Central memory CD8-positive, alpha-beta T cell (primary cell): ENCODE results near the gene BRWD1.
"Not testable (repeated sequence)": the region's sequence is repeated elsewhere in the genome, so short reads cannot be mapped to it uniquely, and the experiment has no call there.

Experiments used
- ATAC-seq: fragments of 150-1000 bp; cut with Tn5 transposase; replicated peaks from 2 replicates; pipeline ENCODE4 v1.10.0; 2022; ENCODE audit warnings: mild to moderate bottlenecking, moderate FRiP score, moderate number of reproducible peaks; ENCODE audit not compliant: poor library complexity, severe bottlenecking; ENCODE audit errors: extremely low read depth
- DNase-seq, 2 donors: peaks; one replicate each; pipeline ENCODE4 v3.0.0; 2021; ENCODE audit warnings: low spot score in 2 of 2
- H3K27ac Mint-ChIP-seq: one replicate; pipeline ENCODE4 v1.8.0; 2022; ENCODE audit warnings: low read depth, mild to moderate bottlenecking, moderate library complexity, mixed read lengths
- H3K27me3 Mint-ChIP-seq: one replicate; pipeline ENCODE4 v1.8.0; 2022; ENCODE audit warnings: mixed read lengths
- H3K36me3 Mint-ChIP-seq: one replicate; pipeline ENCODE4 v1.8.0; 2022; ENCODE audit warnings: mild to moderate bottlenecking, moderate library complexity, mixed read lengths; ENCODE audit not compliant: insufficient read depth
- H3K4me1 Mint-ChIP-seq: one replicate; pipeline ENCODE4 v1.8.0; 2022; ENCODE audit warnings: mixed read lengths
- H3K4me3 Mint-ChIP-seq: one replicate; pipeline ENCODE4 v1.8.0; 2022; ENCODE audit warnings: mild to moderate bottlenecking, moderate library complexity, mixed read lengths
- H3K9me3 Mint-ChIP-seq: one replicate; pipeline ENCODE4 v1.8.0; 2022; ENCODE audit warnings: mixed read lengths

The BRWD1 gene

DNA sequence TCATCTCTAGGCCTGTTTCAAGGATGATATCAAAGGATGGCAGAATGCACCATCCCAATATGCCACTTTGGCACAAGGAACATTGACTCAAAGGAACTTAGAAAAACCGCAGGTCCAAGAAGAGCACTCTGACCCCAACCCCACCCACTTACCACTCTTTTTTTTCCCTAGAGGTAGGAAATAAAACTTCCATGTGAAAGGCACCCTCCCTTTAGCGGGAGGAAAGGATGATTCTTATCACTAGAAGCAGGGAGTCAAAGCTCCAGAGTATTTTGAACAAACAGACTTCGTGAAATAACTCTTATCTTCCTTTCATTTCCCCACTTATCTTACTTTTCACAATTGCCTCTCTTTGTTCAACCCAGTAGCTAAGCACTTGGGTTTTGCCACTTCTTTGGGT lies 152.4 kb downstream of the BRWD1 start:
- DNase-seq = no peak
- no peak for ATAC-seq
- no peaks in the 10 kb centered on the region for H3K4me1 Mint-ChIP-seq
- H3K27ac Mint-ChIP-seq = no peak overlapping the region
- H3K4me3 Mint-ChIP-seq = no peak overlapping the region
- H3K9me3 Mint-ChIP-seq = peaks cover 6% of the 10 kb centered on the region
- H3K27me3 Mint-ChIP-seq = peaks cover 5% of the 10 kb centered on the region
- no peaks in the 10 kb centered on the region for H3K36me3 Mint-ChIP-seq

DNA sequence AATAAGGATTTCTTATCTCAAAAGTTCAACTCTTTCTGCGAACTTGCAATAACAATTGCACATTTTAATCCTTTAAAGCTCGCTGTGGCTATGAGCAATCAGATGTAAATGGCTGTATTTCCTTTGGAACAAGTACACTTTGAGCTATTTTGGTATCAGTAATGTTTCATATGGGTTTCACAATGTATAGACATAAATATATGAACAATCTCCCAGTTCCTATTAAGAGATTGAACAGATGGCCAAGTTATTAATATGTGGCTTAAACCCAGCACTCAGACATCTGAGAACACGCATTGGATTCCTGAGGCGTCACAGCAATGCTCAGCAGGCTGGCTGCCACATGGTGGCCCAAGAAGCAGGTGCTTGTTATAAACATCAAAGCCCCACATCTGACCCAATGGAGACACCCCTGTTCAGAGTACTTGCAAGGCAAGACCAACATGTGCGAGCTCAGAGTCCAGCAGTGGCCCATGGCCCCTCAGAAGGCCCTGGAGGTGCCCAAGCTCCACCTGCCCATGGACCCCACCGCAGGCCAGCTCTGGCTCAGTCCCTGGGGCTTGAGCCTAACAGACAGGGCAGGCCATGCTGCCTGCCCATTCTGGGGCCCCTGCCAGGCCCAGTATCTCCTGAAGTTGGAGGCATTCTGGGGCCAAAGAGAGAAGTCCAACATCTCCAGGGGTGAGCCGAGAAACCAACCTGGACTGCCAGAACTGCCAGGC lies 153.9 kb downstream of the BRWD1 start:
- no peaks in the 10 kb centered on the region for H3K4me1 Mint-ChIP-seq
- peaks cover 6% of the 10 kb centered on the region for H3K9me3 Mint-ChIP-seq
- no peaks in the 10 kb centered on the region for H3K36me3 Mint-ChIP-seq
- DNase-seq (no peak), ATAC-seq (no peak)
- no peaks in the 10 kb centered on the region for H3K27me3 Mint-ChIP-seq
- H3K27ac Mint-ChIP-seq = no peak overlapping the region
- no peak overlapping the region for H3K4me3 Mint-ChIP-seq

DNA sequence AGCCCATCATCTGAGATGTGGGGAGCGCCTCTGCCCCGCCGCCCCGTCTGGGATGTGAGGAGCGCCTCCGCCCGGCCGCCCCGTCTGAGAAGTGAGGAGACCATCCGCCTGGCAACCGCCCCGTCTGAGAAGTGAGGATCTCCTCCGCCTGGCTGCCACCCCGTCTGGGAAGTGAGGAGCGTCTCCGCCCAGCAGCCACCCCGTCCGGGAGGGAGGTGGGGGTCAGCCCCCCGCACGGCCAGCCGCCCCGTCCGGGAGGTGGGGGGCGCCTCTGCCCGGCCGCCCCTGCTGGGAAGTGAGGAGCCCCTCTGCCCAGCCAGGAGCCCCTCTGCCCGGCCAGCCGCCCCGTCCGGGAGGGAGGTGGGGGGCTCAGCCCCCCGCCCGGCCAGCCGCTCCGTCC lies 156.2 kb downstream of the BRWD1 start:
- not testable (repeated sequence) for H3K36me3 Mint-ChIP-seq, DNase-seq, H3K27ac Mint-ChIP-seq, H3K9me3 Mint-ChIP-seq, H3K4me1 Mint-ChIP-seq, H3K4me3 Mint-ChIP-seq, ATAC-seq
- peaks cover 11% of the 10 kb centered on the region for H3K27me3 Mint-ChIP-seq

DNA sequence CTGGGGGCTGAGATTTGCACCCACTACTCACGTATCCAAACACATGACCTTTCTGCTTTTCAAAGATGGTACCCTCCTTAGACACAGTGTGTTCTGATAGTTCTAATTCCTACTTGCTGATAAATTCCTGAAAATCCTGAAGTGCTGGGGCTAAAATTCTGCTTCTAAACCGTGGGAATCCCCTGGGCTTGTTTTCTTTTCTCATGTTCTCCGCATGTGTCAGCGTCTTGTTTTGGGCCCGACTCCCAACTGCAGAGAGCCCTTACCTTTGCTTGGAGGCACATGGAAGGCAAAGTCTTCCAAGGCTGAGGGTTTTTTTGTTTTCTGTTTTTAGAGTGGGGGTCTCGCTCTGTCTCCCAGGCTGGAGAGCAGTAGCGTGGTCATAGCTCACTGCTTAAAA lies 157.4 kb downstream of the BRWD1 start:
- Mint-ChIP-seq H3K4me1 (no peaks in the 10 kb centered on the region), H3K27ac (no peak overlapping the region), H3K9me3 (no peaks in the 10 kb centered on the region), H3K4me3 (no peak overlapping the region), H3K36me3 (no peaks in the 10 kb centered on the region), H3K27me3 (peaks cover 18% of the 10 kb centered on the region)
- no peak for DNase-seq
- no peak for ATAC-seq

DNA sequence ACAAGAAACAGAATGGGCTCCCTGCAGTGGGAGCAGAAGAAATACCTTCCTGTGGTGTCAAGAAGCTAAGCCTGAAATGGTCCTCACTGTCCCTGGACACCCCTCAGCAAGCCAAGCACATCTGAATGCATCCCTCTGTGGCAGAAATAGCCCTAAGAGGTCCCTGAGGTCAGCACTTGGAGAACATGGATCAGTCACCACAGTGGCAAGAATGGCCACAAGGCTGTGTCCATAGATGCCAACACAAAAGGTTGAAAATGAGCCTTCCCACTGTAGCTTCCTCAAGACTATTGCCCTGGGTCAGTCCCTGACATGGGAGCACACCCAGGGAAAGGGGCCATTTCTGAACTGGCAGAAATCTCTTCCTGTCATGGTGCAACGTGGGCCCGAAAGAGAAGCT lies 157.9 kb downstream of the BRWD1 start:
- H3K27ac Mint-ChIP-seq = no peak overlapping the region
- no peaks in the 10 kb centered on the region for H3K9me3 Mint-ChIP-seq
- no peaks in the 10 kb centered on the region for H3K36me3 Mint-ChIP-seq
- peaks cover 23% of the 10 kb centered on the region for H3K27me3 Mint-ChIP-seq
- no peaks in the 10 kb centered on the region for H3K4me1 Mint-ChIP-seq
- DNase-seq (no peak), ATAC-seq (no peak)
- H3K4me3 Mint-ChIP-seq = no peak overlapping the region

DNA sequence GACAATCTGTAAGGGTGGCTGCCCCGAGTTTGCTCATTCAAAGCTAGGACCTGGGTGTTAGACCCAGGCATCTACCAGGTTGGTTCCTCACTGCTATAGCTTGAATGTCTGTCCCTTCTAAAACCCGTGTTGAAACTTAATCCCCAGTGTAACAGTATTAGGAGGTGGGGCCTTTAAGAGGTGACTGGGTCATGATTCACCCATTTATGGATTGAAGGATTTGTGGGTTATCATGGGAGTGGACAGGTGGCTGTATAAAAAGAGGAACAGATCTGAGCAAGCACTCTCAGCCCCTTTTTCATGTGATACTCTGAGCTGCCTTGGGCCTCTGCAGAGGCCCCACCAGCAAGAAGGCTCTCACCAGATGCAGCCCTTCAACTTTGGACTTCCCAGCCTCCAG lies 159.6 kb downstream of the BRWD1 start:
- DNase-seq (no peak), ATAC-seq (no peak)
- no peaks in the 10 kb centered on the region for H3K4me1 Mint-ChIP-seq

DNA sequence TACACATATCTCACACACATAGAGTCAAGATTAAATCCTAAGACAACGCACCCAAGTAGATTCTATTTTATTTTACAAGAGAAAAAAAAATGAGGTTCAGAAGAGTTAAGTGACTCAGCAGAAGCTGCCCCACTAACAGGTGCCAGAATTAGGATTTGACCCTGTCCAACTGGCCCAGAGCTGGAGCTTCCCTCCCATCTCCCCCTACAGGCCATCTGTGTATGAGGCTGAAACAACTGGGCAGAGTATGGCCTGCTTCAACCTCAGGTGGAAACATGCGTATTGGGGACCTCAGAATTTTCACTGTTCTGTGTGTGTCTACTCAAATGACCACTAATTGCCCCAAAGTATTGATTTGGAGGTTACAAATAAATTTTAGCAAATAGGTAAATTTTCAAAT lies 160.1 kb downstream of the BRWD1 start:
- ATAC-seq = no peak

More for the DNA sequence above, 159.6 kb downstream of the BRWD1 start:
- Mint-ChIP-seq H3K36me3 (no peaks in the 10 kb centered on the region), H3K9me3 (no peaks in the 10 kb centered on the region), H3K27me3 (peaks cover 29% of the 10 kb centered on the region), H3K27ac (no peak overlapping the region), H3K4me3 (no peak overlapping the region)

DNA sequence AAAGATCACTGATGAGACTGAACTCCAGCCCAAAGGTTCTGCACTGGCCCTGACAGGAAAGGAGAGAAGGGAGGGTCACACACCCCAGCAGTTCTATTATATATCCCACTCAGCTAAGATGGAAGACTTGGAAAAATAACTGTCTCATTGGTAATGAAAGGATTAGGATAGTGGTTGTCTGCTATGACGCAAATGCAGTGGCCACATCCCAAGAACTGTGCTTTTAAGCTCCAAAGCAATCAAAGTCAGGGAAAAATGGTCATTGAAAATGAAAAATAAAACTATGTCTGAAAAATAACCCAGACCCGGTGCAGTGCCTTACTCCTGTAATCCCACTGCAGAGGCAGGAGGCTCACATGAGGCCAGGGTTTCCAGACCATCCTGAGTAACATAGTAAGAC lies 161.2 kb downstream of the BRWD1 start:
- no peaks in the 10 kb centered on the region for H3K9me3 Mint-ChIP-seq
- H3K27ac Mint-ChIP-seq = no peak overlapping the region
- no peaks in the 10 kb centered on the region for H3K4me1 Mint-ChIP-seq
- DNase-seq (no peak), ATAC-seq (no peak)
- H3K4me3 Mint-ChIP-seq = no peak overlapping the region
- no peaks in the 10 kb centered on the region for H3K36me3 Mint-ChIP-seq
- peaks cover 29% of the 10 kb centered on the region for H3K27me3 Mint-ChIP-seq

More for the DNA sequence above, 160.1 kb downstream of the BRWD1 start:
- Mint-ChIP-seq H3K4me1 (no peaks in the 10 kb centered on the region), H3K4me3 (no peak overlapping the region), H3K9me3 (no peaks in the 10 kb centered on the region), H3K36me3 (no peaks in the 10 kb centered on the region), H3K27ac (no peak overlapping the region), H3K27me3 (peaks cover 29% of the 10 kb centered on the region)
- DNase-seq = no peak

DNA sequence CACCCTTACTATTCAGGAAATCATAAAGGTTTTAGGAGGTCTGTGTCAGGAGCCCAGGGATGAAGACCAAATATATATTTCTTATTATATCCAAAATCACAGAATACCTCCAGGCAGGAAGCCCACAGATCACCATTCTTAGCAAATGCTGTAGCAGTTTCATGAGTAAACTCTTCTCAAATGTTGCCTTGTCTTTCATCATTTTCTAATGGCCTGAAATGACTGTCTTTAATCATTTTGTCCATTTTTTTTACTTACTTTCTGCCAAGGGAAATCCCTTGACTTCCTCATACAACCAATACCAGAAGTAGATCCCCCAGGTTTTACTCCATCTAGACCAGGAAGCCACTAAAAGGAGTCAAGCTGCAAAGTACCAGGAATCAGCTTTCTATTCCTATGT lies 162.6 kb downstream of the BRWD1 start:
- H3K36me3 Mint-ChIP-seq = no peaks in the 10 kb centered on the region
- no peaks in the 10 kb centered on the region for H3K4me1 Mint-ChIP-seq
- H3K4me3 Mint-ChIP-seq = no peak overlapping the region
- ATAC-seq = no peak
- peaks cover 29% of the 10 kb centered on the region for H3K27me3 Mint-ChIP-seq
- no peak for DNase-seq
- no peaks in the 10 kb centered on the region for H3K9me3 Mint-ChIP-seq
- peak overlapping the region; percentile 72 for H3K27ac Mint-ChIP-seq

DNA sequence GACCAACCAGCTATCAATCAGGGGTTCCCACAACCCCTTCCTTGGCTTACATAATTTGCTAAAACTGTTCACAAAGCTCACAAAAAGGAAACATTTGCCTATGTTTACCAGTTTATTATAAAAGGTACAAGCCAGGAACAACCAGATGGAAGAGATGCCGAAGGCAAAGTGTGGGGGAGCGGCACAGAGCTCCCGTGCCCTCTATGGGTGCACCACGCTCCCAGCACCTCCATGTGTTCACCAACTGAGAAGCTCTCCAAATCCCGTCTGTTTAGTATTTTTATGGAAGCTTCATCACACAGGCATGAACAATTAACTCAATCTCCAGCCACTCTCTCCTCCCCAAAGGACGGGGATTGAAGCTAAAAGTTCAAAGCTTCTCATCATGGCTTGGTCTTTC lies 163.1 kb downstream of the BRWD1 start:
- no peaks in the 10 kb centered on the region for H3K9me3 Mint-ChIP-seq
- H3K27me3 Mint-ChIP-seq = peaks cover 29% of the 10 kb centered on the region
- no peak overlapping the region for H3K4me3 Mint-ChIP-seq
- no peak for DNase-seq
- no peak for ATAC-seq
- H3K4me1 Mint-ChIP-seq = no peaks in the 10 kb centered on the region
- no peaks in the 10 kb centered on the region for H3K36me3 Mint-ChIP-seq
- no peak overlapping the region for H3K27ac Mint-ChIP-seq

DNA sequence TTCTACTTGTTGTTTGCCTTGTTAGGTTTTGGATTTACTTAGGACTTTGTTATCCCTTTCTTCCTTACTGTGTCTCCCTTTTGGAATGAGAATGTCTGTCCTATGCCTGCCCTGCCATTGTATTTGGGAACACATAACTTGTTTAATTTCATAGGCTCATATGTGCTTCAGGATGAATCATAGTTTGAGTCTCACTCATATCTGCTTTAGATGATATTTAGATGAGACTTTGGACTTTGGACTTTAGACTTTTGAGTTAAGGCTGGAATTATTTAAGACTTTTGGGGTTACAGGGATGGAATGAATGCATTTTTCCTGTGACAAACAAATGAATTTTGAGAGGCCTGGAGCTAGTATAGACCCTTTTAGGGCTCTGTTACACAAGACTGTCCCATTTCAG lies 163.6 kb downstream of the BRWD1 start:
- Mint-ChIP-seq H3K36me3 (no peaks in the 10 kb centered on the region), H3K9me3 (no peaks in the 10 kb centered on the region), H3K4me1 (no peaks in the 10 kb centered on the region), H3K4me3 (no peak overlapping the region), H3K27me3 (peaks cover 29% of the 10 kb centered on the region), H3K27ac (no peak overlapping the region)
- DNase-seq (no peak), ATAC-seq (no peak)

DNA sequence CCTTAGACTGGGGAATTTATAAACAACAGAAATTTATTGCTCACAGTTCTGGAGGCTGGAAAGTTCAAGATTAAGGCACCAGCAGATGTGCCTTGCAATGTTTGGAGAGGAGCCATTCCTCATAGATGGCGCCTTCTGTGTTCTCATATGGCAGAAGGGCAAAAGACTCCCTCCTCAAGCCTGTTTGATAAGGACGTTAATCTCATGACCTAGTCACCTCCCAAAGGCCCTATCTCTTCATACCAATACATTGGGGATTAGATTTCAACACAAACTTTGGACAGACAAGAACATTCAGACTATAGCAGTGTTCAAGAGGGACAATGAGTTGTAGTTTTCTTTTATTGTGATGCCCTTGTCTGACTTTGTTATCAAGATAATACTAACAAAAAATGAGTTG lies 164.5 kb downstream of the BRWD1 start:
- peaks cover 29% of the 10 kb centered on the region for H3K27me3 Mint-ChIP-seq
- DNase-seq (no peak), ATAC-seq (no peak)
- no peak overlapping the region for H3K27ac Mint-ChIP-seq
- H3K4me3 Mint-ChIP-seq = no peak overlapping the region
- no peaks in the 10 kb centered on the region for H3K4me1 Mint-ChIP-seq
- no peaks in the 10 kb centered on the region for H3K36me3 Mint-ChIP-seq
- H3K9me3 Mint-ChIP-seq = no peaks in the 10 kb centered on the region

DNA sequence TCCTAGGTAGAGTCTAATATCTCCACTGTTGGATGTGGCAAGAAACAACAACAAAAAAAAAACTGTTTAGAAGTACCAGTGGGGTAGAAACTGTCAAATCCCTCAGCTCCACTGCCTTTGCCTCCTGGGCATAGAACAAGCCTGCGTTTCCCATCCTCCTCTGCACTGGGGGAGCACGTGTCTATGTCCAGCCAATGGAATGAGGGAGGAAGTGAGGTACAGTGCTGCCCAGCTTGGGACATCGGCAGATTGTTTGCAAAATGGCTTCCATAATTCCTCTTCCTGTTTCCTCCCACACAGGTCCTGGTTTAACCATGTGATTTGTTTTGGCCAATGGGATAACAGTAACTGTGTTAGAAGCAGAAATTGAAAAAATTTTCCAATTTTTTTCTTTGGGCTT lies 169.2 kb downstream of the BRWD1 start:
- Mint-ChIP-seq H3K36me3 (no peaks in the 10 kb centered on the region), H3K4me3 (no peak overlapping the region), H3K4me1 (no peaks in the 10 kb centered on the region), H3K27me3 (no peaks in the 10 kb centered on the region), H3K9me3 (no peaks in the 10 kb centered on the region), H3K27ac (no peak overlapping the region)
- ATAC-seq = no peak
- DNase-seq = no peak
